Measurements from ENCODE around the gene FITM1.
A peak's percentile ranks its signal among the peaks of the same experiment; 100 is the strongest.
"Not testable (repeated sequence)": the region's sequence is repeated elsewhere in the genome, so short reads cannot be mapped to it uniquely, and the experiment has no call there.

FITM1 gene

GRCh38 chr14:24098229-24098926, 32.1 kb upstream of the FITM1 start:
- no peak for DNase-seq (ENCODE audit: low spot score)

DNA sequence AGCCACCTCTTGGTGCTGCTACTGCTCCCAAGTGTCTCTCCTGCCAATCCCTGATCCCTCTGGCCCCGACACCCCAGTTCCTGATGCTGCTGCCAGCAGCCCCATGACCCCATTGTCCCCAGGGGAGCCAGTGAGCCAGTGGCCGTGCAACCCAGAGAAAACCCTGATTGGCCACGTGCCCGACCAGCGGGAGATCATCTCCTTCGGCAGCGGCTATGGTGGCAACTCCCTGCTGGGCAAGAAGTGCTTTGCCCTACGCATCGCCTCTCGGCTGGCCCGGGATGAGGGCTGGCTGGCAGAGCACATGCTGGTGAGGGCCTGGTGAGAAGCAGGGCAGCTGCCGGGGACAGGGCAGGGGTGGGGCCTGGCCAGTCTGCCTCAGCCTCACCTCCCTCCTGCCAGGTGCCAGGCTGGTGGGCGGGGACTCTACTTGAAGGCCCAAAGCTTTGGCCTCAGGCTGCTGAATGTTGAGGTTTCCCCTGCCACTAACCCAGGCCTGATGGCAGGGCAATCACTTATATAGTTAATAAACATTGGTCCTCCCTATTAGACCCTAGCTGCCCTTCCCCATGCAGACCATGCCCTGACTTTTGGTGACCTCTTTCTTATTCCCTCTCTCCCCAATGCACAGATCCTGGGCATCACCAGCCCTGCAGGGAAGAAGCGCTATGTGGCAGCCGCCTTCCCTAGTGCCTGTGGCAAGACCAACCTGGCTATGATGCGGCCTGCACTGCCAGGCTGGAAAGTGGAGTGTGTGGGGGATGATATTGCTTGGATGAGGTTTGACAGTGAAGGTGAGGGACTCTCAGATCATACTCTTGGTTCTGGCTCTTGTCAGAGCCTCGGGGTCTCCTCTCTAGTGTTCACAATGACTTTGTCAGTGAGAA, 31.3 kb upstream of the FITM1 start:
- no peak for DNase-seq (ENCODE audit: low spot score)

- no peak for DNase-seq (ENCODE audit: low spot score)
Observed at GRCh38 chr14:24100197-24100981, 30.1 kb upstream of the FITM1 start.

DNA sequence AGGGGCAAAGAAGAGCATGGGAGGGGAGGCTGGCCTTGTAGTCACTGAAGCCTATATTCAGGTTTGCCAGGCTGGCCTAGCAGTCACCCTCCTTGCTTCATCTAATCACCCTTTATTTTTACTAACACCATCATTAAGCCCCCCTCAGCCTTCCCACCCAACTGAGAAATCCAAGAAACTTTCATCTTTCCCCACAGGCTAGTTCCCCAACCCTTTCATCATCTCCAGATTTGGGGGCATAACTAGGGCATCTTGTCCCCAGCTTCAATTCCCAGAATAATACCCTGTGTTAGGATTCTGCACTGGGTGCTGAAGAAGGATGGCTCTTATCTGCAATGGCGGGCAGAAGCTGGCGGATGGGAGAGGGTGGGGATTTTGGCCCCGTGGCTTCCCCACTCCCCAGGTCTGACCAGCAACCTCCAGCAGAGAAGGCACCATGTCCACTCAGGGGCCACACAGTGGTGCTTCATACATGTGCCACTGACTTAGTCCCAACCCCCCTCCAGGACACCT, 29.4 kb upstream of the FITM1 start:
- DNase-seq (ENCODE audit: low spot score) = no peak

DNA sequence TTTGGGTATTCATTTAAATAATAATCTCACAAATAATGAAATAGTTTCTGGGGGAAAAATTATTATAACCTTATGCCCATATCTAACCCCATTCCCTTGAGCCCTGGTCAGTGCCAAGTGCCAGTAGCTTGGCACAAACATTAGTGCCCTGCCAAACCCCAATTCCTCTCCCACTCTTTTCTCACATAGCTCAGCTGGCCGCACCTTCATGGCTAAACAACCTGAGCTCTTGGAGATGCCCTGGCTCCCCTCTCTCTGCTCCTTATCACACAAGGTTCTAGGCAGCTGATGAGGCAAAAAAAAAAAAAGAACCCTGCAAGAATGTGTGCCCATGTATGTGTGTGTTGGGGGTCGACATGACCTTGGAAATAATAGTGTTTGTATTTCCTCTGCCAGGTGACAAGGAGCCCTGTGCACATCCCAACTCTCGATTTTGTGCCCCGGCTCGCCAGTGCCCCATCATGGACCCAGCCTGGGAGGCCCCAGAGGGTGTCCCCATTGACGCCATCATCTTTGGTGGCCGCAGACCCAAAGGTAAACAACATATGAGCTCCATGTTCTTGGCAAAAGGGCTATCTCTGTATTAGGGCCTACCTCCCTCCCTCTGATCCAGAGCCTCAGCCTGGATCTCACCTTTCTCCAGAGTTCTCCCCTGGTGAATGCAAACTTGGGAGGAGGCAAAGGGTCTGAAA, 28.0 kb upstream of the FITM1 start:
- no peak for DNase-seq (ENCODE audit: low spot score)

DNA sequence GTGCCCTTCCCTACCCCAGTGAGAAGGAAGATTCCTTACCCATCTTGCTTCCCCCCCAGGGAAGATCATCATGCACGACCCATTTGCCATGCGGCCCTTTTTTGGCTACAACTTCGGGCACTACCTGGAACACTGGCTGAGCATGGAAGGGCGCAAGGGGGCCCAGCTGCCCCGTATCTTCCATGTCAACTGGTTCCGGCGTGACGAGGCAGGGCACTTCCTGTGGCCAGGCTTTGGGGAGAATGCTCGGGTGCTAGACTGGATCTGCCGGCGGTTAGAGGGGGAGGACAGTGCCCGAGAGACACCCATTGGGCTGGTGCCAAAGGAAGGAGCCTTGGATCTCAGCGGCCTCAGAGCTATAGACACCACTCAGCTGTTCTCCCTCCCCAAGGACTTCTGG, 27.0 kb upstream of the FITM1 start:
- DNase-seq (ENCODE audit: low spot score) = no peak

DNA sequence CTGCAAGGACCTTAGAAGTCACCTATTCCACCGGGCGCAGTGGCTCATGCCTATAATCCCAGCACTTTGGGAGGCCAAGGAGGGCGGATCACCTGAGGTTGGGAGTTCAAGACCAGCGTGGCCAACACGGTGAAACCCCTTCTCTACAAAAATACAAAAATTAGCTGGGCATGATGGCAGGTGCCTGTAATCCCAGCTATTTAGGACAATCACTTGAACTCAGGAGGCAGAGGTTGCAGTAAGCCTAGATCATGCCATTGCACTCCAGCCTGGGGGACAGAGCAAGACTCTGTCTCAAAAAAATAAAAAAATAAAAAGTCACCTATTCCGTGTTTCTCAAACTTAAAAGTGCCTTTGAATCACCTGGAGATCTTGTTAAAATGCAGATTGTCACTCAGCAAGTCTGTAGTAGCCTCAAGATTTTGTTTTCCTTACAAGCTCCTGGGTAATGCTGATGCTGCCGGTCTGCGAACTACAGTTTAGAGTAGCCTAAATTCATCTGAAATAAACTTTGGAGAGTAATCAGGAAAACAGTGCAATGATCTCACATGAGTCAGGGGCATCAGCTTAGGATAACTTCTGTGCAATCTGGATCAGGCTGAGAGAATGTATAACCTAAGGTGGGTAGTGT, 24.7 kb upstream of the FITM1 start:
- not testable (repeated sequence) for DNase-seq (ENCODE audit: low spot score)

DNA sequence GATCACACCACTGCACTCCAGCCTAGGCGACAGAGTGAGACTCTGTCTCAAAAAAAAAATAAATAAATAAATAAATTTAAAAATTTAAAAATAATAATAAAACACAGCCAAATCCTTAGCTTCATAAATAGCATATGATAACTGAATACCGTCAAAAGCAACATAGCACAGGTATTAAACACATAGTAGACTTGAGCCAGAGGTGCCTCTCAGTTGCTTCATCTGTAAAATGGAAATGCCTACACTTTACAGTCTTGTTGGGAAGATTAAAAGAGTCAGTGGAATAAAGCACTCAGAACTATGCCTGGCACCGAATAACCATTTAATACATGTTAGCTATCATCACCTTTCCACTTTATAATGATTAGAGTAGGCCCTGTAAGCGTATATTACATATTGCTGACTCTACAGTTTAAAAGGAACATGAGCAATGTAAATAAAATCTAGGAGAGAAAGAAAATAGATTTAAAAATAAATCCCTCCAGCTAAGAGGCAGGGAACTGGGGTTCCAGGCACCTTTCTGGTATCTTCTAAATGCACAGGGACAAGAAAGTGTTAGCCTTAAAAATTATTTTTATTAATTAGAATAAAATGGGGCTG, 23.7 kb upstream of the FITM1 start:
- no peak for DNase-seq (ENCODE audit: low spot score)

DNA sequence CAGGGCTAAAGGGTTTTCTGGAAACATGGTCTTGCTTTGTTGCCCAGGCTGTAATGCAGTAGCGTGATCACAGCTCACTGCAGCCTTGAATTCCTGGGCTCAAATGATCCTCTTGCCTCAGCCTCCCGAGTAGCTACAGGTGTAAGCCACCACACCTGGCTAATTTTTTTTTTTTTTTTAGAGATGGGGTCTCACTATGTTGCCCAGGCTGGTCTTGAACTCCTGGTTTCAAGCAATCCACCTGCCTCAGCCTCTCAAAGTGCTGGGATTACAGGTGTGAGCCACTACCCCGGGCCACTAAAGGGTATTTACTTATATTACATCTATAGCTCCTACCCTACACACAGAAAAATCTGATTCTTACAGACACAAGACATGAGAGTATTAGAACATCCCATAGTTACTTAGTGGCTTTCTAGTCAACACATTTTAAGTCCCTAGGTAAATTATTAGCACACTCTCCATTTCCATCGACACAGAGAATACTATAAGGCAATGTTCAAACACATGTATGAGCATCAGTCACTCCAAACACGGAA, 22.1 kb upstream of the FITM1 start:
- DNase-seq (ENCODE audit: low spot score) = no peak

GRCh38 chr14:24110060-24110459, 20.4 kb upstream of the FITM1 start:
- no peak for DNase-seq (ENCODE audit: low spot score)

GRCh38 chr14:24110523-24110922, 19.9 kb upstream of the FITM1 start:
- DNase-seq (ENCODE audit: low spot score) = no peak

GRCh38 chr14:24113379-24113800, 17.1 kb upstream of the FITM1 start:
- no peak for DNase-seq (ENCODE audit: low spot score)

DNA sequence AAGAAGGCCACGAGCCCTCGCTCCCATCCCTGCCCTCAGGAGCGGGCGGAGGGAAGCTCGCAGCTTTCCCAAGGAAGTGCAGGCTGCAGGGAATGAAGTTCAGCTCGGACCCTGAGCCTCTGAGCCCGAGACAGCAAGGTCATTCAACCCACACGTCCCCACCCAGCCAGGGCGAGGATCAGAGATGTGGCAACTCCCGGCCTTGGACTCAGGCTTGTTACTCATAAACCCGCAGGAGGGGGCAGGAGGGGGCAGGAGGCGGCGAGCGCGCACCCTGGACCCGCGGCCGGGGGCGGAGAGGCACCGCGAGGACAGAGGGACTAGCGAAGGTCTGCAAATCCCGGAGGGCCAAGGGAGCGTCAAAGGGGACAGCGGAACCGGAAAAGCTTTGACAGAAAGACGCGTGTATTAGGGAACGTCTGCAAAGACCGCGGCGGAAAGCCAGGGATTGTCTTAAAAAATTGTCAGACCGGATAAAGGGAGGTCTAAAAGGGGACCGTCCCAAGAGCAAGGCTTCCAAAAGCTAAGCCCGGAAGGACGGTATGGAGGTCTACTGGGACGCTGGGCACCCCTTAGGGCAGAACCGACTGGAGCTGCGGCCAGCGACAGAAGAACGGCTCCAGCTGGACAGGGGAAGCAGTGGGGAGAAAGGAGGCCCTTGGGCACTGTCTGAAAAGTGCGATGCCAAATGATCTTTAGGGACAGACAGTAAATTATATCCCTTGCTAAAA, 16.5 kb upstream of the FITM1 start:
- DNase-seq (ENCODE audit: low spot score) = peak; percentile 80

DNA sequence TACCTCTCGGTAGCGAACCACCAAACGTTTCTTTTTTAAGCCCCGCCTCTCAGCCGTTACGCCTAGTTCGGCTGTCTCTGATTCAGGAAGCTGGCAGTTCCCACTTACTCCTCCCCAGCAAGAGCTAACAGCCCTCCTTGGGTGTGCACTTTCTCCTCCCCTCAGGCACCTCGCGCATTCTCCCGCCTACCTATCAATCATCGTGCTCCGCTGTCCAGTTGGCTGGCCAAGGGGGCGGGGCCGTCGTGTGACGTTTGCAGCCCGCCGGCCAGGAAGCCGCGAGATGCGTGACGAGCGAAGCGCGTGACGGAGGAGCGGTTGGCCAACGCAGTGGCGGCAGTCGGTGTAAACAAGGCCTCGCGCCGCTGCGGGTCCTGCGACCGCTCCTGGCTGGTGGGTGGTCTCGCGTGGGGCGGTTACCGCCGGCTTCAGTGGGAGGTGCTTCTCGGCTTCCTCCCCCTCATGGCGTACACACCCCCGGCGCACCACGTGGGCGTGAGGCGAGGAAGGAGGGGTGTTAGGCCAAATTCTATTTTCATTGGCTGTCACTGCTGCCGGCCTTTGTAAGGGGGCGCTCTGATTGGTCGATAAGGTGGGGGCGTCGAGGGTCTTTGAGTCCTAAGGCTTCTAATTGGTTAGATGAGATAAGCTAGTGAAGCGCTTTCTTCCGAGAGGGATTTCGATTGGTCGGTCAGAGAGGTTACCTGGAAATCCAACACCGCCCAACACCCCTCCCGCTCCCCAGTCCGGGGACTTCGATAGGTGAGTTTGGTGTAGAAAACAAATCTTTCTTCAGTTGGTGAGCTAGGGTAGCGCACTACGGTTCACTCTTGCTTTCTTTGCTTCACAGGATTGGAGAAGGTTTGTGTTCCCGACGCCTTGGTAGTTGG, 15.7 kb upstream of the FITM1 start, which contains the start of the genes DCAF11 and NRL:
DCAF11 (plus strand) TSS at position 246 of the 890 bp plus-strand sequence. CDS start 818 bp downstream, outside the sequence.
NRL (minus strand) TSS at position 418 of the 890 bp plus-strand sequence. CDS start 32,101 bp downstream, outside the sequence.
- peak; percentile 99 for DNase-seq (ENCODE audit: low spot score)

GRCh38 chr14:24115422-24116127, 14.9 kb upstream of the FITM1 start:
- DNase-seq (ENCODE audit: low spot score) = no peak

GRCh38 chr14:24116128-24116814, 14.2 kb upstream of the FITM1 start:
- DNase-seq (ENCODE audit: low spot score) = no peak

DNA sequence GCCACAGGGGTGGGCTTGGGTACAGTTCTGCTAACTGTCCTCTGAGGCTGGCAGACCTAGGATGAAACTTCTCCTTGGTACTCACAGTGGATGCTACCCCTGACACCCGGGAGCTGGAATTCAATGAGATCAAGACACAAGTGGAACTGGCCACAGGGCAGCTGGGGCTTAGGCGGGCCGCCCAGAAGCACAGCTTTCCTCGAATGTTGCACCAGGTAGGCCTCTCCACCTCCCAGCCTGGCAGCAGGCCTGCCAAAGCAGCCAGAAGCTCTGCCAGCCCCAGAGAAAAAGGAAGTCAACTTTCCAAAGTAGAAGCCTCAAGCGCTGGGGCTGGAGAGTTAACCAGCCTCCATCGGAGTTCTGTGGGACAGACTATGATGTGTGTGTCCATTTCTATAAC, 13.3 kb upstream of the FITM1 start:
- no peak for DNase-seq (ENCODE audit: low spot score)
